ENCODE measurements around the gene CTXN1. TPM values are rescaled to one million over a fixed set of nuclear protein-coding genes. Genes with fewer than 3 reads are reported as not detected.
A peak's percentile ranks its signal among the peaks of the same experiment; 100 is the strongest.

Gene CTXN1
- total and polyA plus RNA-seq, 2 of the 4 experiments (the other 2 are of a cell fraction), result 0.36 to 7.4 TPM

GRCh38 chr19:7953576-7953975 is 27.6 kb upstream of the CTXN1 start:
- no peak overlapping the region for H3K23ac ChIP-seq (ENCODE audit: low read depth, low read length)
- intact Hi-C loops (cut with micrococcal nuclease), result no loop called here
- H2BK20ac ChIP-seq (ENCODE audit: low read depth, low read length), result no peak overlapping the region
- peaks cover 3% of the 10 kb centered on the region; the same call in 1 of the 2 replicates for H3K36me3 ChIP-seq (ENCODE audit: control insufficient read depth, insufficient read depth, low read length)
- H3K4me2 ChIP-seq (ENCODE audit: low read depth, low read length), result no peak overlapping the region
- H3K56ac ChIP-seq (ENCODE audit: extremely low read depth, insufficient read depth, low read length), result no peak overlapping the region
- ChIA-PET POLR2A (ENCODE audit: unreplicated experiment) (no interaction called here), CTCF (interaction anchor here (0.9 kb wide), 1 partner anchor 48 kb away, joined by 4 read pairs; no protein-coding TSS in a partner anchor)
- TF ChIP-seq MAFK (IDR thresholded peaks at IDR 0.05; ENCODE audit: low read depth, low read length) (no peak), MAZ (IDR thresholded peaks at IDR 0.05; ENCODE audit: borderline replicate concordance, low read depth, low read length) (no peak), ELK1 (IDR thresholded peaks at IDR 0.05; ENCODE audit: borderline replicate concordance, low read depth, low read length) (no peak), CEBPB (IDR thresholded peaks at IDR 0.05; ENCODE audit: low read depth, low read length) (no peak), CTCF (conservative IDR thresholded peaks at IDR 0.05; ENCODE audit: low read depth, low read length) (no peak), RCOR1 (IDR thresholded peaks at IDR 0.05; ENCODE audit: insufficient replicate concordance, low read length) (no peak), MXI1 (IDR thresholded peaks at IDR 0.05; ENCODE audit: borderline replicate concordance, low read depth, low read length) (no peak), USF2 (IDR thresholded peaks at IDR 0.05; ENCODE audit: low read depth, low read length) (no peak), POLR2A (IDR thresholded peaks at IDR 0.05; ENCODE audit: low read depth, low read length) (no peak), BHLHE40 (IDR thresholded peaks at IDR 0.05; ENCODE audit: low read depth, low read length) (no peak)
- in situ Hi-C loops (cut with MboI; ENCODE audit: low sequenced_read_pairs), result no loop called here
- H2BK15ac ChIP-seq (ENCODE audit: low read depth, low read length), result no peak overlapping the region
- H4K5ac ChIP-seq (ENCODE audit: low read depth, low read length), result no peak overlapping the region
- no peak overlapping the region for H2AK9ac ChIP-seq (replicated peaks; ENCODE audit: low read depth, low read length, poor library complexity)
- H2AK5ac ChIP-seq (ENCODE audit: low read depth, low read length), result no peak overlapping the region
- H3K9me1 ChIP-seq (ENCODE audit: insufficient read depth, low read length), result no peaks in the 10 kb centered on the region
- no peak overlapping the region for H2BK120ac ChIP-seq (ENCODE audit: low read depth, low read length)
- no peak overlapping the region for H4K8ac ChIP-seq (ENCODE audit: low read depth in 2 of 2, low read length in 2 of 2)
- H3K4me1 ChIP-seq (ENCODE audit: control insufficient read depth, insufficient read depth, low read length), result no peaks in the 10 kb centered on the region; the same call in 1 of the 2 replicates
- H3K14ac ChIP-seq (replicated peaks; ENCODE audit: low read depth, low read length), result no peak overlapping the region
- H3K9ac ChIP-seq (ENCODE audit: low read depth, low read length), result no peak overlapping the region
- no peak overlapping the region for H2BK5ac ChIP-seq (ENCODE audit: low read depth, low read length, poor library complexity, severe bottlenecking)
- DNase-seq (no peak), ATAC-seq (ENCODE audit: low read depth) (peak; percentile 24; the same call in 1 of the 2 replicates)
- H4K20me1 ChIP-seq (ENCODE audit: insufficient read depth, low read length), result no peaks in the 10 kb centered on the region; the same call in 1 of the 2 replicates
- H3K4ac ChIP-seq (ENCODE audit: low read depth, low read length), result no peak overlapping the region
- no peak overlapping the region for H3K18ac ChIP-seq (ENCODE audit: low read depth, low read length)
- no peak overlapping the region for H3K4me3 ChIP-seq (ENCODE audit: insufficient read depth, low read depth, low read length)
- H3K9me3 ChIP-seq (ENCODE audit: control insufficient read depth, insufficient read depth, low read length), result no peaks in the 10 kb centered on the region
- no peak overlapping the region for H3K27ac ChIP-seq (ENCODE audit: insufficient read depth, low read length)
- H3K27me3 ChIP-seq (ENCODE audit: control insufficient read depth, insufficient read depth, low read length), result no peaks in the 10 kb centered on the region
- no peak overlapping the region for H4K91ac ChIP-seq (ENCODE audit: insufficient read depth, low read depth, low read length)
- no peak overlapping the region for H2AFZ ChIP-seq (replicated peaks; ENCODE audit: low read length, poor library complexity)
- WGBS, 2 experiments (ENCODE audit: extremely low coverage in 2 of 2, insufficient read length in 1 of 2), result 80% methylated on average over 2 of the region's 7 CpGs; no CpG with 5 or more reads in 1 of the 2 experiments
- dilution Hi-C loops (cut with HindIII; ENCODE audit: low sequenced_read_pairs, unreplicated experiment), result no loop called here
- H3K79me1 ChIP-seq (ENCODE audit: low read depth in 1 of 2, low read length in 2 of 2), result no peaks in the 10 kb centered on the region
- BruUV-seq (replicated peaks), result no TSS peak

Data from IMR-90 (cell line).